GM19239 (cell line): Measurements from ENCODE around the gene CELF4.
A peak's percentile ranks its signal among the peaks of the same experiment; 100 is the strongest.

ENCODE experiments used
- DNase-seq: peaks from one replicate; pipeline ENCODE4 v3.0.0; 2011; ENCODE audit warnings: low spot score; ENCODE audit not compliant: insufficient read length
- FAIRE-seq: peaks from 2 replicates; lab custom pipeline; 2011; peaks lifted over from hg19 to GRCh38; lab: Jason Lieb, UNC

CELF4 gene

DNA sequence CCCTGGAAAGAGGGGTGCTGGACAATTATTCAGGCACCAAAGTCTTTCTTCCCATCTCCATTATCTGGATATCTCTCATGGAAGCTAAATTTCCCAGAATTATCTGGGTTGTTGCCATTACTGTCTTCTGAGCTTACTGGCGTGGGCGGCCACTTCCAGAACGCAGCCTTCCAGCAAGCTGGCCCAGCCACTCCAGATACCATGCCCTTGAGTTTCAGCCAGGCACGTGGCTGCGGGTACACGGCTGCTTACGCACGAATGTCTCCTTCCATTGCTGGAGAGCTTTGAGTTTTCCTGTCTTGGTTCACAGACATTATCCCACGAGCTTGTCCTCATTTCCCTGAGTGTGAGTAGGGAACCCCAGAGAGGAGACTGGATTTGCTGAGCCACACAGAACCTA lies 32.7 kb downstream of the CELF4 start:
- FAIRE-seq (no peak), DNase-seq (no peak)

DNA sequence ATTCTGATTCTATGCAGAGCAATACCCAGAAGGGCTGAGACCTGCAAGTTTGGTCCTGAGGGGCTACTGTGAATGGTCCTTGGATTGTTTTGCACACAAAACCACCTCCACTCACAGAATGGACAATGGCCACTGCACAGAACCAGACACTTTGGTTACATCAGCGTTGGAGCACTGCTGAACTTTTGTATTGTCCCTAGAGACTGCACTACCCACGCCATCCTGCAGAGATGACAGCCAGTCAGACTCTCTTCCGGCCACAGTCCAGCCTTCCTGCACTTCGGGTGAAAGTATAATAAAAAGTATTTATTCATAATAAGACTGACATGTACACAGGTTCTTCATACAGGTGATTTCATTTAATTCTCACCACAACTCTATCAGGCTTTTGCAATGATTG lies 35.7 kb downstream of the CELF4 start:
- FAIRE-seq (no peak), DNase-seq (peak; percentile 19)

DNA sequence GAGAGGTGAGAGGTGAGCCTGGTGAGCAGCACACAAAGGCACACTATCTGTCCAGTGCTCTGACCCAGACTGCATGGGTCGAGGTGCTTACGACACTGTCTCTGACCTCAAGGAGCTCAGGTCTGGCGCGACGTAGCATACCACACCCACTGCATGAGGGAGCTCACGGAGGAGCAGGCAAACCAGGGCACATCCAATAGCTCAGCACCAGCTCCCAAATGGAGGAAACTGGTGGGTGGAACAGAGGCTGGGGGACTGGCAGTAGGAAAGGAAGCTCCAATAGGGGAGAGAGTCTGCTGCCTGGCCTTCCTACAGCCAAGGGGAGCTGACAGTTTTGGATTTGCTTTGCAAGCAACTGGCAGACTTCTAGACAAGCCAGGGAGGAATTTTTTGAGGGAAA lies 36.3 kb downstream of the CELF4 start:
- FAIRE-seq (no peak), DNase-seq (no peak)

DNA sequence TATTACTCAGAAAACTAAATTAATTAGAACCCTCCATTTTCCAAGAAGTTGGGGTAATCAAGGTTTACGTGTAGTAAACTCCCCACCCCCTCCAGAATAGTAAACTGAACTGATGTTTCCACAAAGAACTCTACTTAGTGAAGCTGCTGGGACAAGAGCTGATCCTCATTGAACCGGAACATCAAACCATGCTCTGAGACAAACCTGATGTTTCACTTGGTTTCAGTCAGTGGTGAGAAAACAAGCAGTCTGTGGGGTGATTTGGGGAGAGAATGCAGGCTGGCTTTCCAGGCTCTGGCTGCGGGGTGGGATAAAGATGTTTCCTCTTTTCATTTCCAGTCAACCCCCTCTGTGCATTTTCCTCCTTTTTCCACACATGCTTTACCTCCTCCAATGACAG lies 38.2 kb downstream of the CELF4 start:
- FAIRE-seq (no peak), DNase-seq (no peak)

DNA sequence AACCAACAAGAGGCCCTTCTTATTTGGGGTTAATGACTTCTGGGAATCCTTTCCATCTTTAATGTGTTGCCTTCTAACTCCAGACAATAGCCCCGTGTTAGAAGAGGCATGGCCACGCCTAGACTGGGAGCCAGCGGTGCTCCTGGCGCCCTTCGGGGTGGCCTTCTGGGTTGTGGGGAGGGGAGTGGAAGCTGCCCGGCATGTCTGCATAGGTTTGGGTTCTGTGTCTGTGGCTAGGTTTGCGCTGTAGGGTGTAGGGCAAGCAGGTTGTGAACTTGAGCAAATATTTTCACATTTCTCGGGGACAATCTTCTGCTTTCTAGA lies 40.4 kb downstream of the CELF4 start:
- DNase-seq = no peak
- FAIRE-seq = no peak

DNA sequence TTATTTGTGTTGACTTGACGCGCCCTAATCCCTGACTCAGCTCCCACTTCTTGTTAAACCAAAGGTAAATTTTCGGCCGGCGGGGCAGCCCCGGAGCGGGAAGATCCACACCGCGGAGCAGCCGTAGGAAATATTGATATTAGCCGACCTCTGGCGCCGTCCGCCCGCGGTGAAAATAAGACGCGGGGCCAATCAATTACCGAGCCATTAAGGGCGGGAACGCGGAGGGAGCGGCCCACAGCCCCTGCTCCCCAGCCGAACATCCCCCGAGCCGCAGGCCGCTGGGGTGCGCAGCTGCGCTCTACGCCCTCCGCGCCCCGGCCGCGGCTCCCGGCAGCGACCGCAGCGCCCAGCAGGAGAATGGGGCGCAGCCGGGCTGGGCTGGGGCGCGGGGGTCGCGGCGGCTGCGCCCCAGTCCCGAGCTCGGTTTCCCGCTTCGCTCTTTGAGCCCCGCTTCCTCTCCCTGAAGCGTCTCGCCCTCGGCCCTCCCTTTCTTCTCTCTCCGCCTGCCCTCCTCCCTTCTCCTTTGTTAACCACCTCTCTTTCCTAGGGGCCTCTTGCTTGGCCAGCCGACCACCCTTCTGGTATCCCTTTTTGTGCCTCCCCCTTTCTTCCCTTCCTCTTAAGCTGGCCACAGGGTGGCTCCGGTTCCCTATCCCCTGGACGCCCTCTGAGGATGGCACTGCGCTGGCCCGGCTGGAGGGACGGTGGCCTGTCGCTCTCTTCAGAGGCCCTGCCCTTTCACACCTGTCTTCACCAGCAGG lies 40.9 kb downstream of the CELF4 start:
- DNase-seq (no peak), FAIRE-seq (no peak)

DNA sequence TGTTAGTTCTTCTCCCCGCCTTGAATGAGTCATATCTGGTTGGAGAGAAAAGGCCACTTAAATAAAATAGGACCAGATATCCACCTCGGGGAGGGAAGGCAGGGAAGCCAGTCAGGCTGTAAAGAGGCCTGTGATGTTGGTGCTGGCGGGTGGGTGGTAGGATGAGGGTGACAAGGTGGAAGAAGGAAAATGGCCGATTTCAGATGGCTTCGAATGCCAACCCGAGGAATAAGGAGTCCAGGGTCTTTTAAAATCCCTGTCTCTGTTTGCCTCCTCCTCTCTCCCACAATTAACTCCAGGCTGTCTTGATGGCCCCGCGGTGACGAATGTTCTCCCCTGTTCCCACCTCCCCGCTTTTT lies 41.5 kb downstream of the CELF4 start:
- no peak for FAIRE-seq
- DNase-seq = no peak

DNA sequence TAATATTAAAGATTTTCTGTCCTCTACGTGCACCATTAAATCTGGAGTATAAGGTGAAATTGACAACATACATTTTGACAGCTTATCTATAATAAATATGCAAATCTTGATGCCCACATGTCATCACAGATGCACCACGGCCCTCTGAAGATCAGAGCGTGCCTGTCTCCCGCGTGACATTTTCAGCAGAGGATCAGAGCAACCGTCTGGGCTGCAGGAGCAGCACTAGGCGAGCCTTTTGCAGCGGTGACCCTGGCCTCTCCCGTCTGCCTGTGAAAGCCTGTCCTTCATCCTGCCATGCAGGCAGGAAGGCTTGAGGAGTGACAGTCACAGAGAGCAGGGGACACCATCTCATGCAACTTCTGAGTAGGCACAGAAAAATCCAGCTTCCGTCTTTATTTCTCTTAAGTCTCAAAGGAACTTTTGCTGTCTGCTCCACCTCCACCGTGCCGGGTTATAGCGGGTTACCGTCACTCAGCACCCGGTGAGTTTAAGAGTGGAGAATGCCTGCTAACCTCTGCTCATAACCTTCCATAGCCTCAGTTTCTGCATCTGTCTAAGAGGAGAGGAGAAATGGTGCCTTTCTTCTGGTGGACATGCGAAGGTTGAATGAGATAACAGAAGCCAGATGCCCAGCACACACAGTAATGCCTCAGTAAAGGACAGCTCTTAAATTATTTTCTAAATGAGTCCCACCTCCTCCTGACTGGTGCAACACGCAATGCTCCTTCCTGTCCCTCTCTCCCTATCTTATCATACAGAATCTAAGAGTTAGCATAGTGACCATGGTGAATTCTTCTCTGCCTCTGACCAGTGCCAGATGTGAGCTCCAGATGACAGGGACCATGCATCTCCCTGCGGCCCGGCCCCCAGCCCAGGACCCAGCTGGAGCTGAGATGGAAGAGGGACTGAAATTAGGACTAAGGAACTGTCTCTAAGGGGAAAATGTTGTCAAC lies 43.8 kb downstream of the CELF4 start:
- FAIRE-seq (no peak), DNase-seq (no peak)

DNA sequence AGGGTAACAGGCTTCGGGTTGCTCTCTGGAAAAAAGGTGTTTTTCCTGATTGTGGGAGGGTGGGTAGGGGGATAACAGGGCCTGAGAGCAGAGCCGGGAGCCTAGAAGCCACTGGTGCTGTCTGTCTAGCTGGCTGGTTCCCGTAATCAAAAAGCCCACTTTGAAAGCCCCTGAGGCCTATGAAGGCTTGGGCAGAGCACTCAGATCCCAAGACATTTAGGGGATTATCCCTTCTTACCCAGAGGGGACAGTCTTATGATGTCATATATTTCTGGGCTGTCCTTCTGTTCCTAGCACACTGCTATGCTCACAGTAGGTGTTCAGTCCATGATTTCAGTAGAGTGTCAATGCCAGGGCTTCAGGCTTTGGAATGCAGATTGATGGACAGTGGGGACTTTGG lies 45.1 kb downstream of the CELF4 start:
- no peak for FAIRE-seq
- no peak for DNase-seq

DNA sequence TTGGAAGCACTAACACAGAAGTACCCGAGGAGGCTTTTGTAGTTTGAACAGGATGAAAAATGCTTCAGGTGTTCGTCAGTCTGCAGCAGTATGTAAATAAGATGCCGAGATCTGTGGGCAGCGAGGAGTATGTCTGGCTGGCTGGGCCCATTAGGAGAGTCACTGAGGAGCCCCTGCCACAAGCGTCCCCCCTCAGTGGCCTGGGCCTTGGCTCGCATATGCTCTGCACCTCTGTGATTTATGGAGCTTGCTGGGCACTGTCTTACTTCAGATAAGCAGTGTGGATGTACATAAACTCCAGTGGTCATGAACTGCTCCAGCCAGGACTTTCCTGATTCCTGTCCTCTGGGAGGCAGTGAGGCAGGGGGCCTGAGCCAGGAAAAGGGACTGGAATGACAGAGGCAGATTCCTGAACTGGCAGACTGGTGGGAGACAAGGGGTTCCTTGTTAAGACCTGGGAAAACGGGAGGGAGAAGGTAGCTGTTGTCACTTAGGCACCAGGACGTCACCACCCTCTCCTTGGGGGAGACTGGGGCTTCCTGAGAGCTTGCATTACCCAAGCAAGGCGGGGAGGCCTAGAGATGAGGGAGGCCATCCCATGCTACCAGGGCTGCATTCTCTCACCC lies 46.0 kb downstream of the CELF4 start:
- DNase-seq = no peak
- FAIRE-seq = no peak

DNA sequence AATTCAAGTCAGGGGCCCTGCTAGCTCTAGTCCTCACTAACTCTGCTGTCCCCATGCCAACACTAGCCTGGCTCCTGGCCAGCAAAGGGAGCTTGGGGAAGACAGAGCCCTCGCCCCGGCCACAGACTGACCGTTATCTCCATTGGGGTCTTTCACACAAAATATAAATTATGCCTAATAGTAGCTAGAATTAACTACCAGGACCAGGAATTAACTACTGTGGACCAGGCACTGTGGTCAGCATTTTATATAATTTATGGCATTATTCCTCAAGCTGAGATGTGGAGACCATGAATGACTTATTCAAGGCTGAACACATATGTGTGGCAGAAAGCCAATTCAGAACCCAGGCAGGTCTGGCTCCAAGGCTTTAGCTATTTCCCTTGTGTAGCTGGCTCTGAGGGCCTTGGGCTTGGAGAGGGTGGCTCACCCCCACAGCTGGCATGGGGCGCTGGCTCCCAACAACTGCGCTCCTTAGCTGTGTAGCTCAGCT lies 49.2 kb downstream of the CELF4 start:
- FAIRE-seq = no peak

DNA sequence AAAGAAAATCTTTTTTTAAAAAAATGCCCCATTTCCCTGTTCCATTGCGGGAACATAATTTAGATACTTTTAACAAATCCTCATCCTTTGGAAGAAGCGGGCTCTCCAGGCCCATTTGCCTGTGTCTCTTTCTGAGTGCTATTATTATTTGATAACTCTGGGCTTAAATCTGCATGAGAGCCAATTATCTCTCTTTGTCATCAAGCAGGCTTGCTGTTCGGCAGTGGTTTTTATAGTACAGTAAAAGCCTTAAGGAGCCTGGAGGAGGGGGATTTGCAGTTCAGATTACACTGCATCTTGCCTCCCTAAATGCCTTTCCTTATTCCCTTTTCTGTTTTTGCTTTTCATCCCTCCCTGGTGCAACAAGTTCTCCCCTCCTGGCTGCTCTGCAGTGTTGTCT lies 50.6 kb downstream of the CELF4 start:
- no peak for FAIRE-seq

More for the DNA sequence above, 49.2 kb downstream of the CELF4 start:
- no peak for DNase-seq

DNA sequence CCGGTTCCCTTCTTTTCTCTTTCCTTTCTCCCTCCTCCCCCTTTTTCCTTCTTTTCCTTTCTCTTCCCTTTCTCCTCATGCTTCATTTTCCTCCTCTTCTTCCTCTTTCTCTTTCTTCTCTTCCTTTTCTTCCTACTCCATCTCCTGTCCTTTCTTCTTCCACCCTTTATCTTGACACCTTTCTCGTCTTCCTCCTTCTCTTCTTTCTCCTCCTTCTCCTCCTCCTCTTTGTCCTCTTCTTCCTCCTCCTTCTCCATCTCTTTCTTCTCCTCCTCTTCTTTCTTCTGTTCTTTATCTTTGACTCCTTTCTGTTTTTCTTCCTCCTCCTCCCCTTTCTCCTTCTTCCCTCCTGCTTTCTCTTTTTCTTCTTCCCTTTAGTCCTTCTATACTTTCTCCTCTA lies 53.2 kb downstream of the CELF4 start:
- DNase-seq (no peak), FAIRE-seq (no peak)

More for the DNA sequence above, 50.6 kb downstream of the CELF4 start:
- no peak for DNase-seq

DNA sequence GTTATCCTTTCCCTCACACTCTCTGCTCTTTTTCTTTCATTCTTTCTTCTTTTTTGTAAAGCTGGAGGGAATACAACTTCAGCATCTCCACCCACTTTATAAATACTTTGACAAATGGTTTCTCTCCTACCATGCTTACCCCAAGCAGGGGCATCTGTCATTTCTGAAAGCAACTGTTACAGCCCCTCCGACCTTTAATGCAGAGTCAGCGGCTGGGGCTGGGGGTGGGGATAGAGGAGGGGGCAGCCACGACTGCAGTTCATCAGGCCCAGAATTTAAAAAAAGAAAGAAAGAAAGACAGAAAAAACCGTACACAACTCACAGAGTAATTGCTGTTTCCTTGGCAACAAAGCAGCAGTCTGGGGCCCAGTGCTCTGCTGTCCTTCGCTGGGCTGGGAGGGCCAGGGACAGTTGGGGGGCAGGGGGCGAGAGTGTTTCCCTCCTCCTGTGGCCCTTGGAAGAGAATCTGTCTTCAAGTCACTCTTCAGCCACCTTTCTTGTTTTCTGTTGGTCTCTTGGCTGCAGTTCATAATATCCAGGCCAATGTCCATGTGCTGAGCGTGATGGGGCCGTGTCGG lies 53.8 kb downstream of the CELF4 start:
- DNase-seq (no peak), FAIRE-seq (no peak)

DNA sequence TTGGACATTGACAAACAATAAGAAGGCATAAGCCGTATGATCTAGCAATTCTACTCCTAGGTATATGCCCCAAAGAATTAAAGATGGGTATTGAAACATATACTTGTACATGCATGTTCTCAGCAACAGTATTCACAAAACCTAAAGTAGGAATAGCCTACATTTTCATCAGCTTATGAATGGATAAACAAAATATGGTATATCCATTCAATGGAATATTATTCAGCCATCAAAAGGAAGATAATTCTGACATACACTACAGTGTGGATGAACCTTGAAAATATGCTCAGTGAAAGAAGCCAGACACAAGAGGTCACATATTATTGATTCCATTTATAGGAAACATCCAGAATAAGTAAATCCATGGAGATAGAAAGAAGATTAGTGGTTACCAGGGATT lies 56.0 kb downstream of the CELF4 start:
- DNase-seq (no peak), FAIRE-seq (no peak)

DNA sequence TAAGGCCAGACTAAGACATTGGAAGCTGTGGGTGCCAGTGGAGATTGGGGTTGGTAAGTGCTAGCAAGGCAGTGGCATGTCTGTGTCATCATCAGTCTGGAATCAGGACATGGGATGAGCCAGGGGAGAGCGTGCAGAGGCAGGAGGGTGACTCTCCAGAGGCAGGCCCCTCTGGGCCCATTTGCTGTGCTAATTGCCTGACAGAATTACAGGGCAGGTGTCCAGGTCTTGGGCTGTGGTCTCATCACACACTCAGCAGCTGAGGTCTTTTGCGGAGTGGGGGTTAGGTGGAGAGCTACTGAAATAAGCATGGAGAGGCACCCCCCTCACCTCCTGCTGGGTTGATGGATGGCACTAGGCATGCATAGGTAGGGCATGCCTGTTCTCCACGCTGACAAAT lies 57.4 kb downstream of the CELF4 start:
- FAIRE-seq = no peak
- no peak for DNase-seq

DNA sequence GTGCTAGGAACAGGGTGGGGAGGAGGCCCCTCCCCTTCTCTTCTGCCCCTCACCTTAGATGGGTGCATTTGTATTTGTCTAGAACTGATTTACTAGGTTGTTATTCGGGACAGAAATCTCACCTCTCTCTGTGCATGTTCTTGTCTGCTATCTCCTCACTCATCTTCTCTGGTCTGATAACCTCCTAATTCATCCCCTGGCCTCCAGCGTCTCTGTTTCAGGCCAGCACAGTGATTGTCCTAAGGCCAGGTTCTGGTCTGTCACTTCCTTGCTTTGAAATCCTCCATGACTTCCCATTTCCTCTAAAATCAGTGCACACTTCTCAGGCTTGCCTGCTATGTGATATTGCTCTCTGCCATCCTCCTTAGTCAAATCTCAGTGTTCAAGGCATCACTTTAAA lies 58.4 kb downstream of the CELF4 start:
- FAIRE-seq (no peak), DNase-seq (no peak)

DNA sequence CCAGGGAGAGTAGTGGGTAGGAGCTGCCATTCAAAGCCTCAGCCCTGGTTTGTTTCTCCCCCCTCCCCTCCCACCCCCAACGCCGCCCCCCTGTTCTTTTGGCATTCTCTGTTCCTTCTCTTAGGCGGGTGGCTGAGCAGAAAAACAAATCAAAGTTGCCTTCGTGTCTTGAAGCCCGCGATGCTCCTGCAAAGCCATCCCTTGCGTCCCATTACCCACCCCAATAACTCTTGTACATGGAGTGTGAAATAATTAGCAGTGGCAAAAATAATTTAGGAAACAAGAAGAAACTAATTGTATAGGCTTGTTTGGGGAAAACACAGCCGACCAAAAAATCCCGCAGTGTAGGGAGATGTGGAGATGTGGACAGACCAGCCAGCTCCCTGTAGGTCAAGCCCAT lies 59.6 kb downstream of the CELF4 start:
- FAIRE-seq (no peak), DNase-seq (no peak)

DNA sequence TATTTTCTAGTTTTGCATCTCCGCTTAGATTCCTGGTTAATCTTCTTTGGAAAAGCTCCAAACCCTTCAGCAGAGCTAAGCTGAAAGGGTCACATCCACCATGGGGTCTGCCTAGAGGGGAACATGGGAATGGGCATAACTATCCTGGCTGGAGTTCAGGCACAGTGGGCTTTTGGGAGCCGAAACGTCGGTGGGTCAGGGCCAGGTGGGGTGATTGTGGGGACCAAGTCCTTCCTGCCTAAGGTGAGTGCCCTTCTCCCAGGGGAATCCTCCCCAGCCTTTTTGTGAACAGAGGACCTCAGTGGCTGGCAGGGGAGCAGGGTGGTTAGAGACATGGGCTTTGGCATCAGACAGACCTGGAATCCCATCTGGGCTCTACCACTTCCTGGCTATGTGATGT lies 60.3 kb downstream of the CELF4 start:
- FAIRE-seq = no peak
- DNase-seq = no peak

DNA sequence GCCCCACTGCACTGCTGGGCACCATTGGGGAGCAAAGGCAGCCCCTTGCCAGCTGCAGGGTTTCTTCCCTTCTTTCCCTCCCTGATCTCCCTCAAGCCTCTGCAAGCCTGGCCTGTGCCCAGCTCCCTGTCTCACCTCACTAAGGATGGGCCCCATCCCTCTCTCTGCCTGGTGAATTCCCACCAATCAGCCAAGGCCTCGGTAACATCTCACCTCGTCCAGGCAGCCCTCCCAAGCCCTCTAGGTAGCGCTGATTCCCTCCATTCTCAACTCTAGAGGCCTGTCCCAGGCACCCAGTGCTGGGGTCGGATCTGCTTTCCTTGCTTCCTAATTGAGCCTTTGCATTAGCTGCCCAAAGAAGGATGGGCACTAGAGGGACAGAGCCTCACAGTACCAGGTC lies 63.0 kb downstream of the CELF4 start:
- no peak for DNase-seq
- no peak for FAIRE-seq

DNA sequence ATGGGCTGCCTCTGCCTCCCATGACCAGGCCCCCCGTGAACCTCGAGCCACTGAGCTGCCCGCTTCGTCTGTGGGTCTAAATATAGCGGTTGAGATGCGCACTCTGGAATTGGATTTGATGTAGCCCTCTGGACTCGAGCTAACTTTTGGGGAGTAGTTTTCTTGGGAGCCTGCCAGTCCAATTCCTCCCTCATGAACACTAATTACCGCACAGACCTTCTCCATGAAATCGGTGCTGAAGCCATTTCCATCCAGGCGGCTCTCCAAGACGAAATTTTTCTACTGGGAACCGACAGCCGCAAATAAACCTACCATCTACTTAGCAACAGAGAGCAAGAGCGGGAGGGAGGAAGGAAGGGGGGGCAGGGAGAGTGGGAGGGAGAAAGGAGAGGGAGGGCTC lies 63.6 kb downstream of the CELF4 start:
- FAIRE-seq (no peak), DNase-seq (no peak)
